HCT116 (cell line): ENCODE results near the gene LIPN. TPM values are rescaled to one million over a fixed set of nuclear protein-coding genes. Genes with fewer than 3 reads are reported as not detected.

Experiments used
- ATAC-seq: fragments of 200-7000 bp; cut with Tn5 transposase; 2 replicates; pipeline ENCODE4 v1.9.1; 2020; ENCODE audit warnings: mild to moderate bottlenecking, moderate library complexity
- BruUV-seq: library from RNA; stranded (reverse); fragments of 400-500 nt; replicated peaks from 2 replicates; lab custom pipeline; 2021; lab: Mats Ljungman, UMichigan
- CTCF ChIA-PET: fragments of 300-600 bp; sonication (Branson Sonifier 250); formaldehyde crosslinking; loops from one replicate; lab custom pipeline; 2021; ENCODE audit warnings: antibody characterized with exemption; lab: Charles Lee
- POLR2A ChIA-PET: fragments of 300-600, 350-600 bp; sonication (Branson Sonifier 250); formaldehyde crosslinking; loops from one replicate; lab custom pipeline; 2021; ENCODE audit warnings: antibody characterized with exemption; lab: Charles Lee
- RAD21 ChIA-PET, 2 experiments: fragments of 300-600 bp; sonication (Branson Sonifier 250); formaldehyde crosslinking; loops; one replicate each; lab custom pipeline; 2023; ENCODE audit warnings: low total read pairs in 2 of 2; ENCODE audit not compliant: uncharacterized antibody in 2 of 2, unreplicated experiment in 2 of 2, low non-redundant PET in 1 of 2; lab: Charles Lee
- DNase-seq: peaks from one replicate; pipeline ENCODE4 v3.0.0-alpha.2; 2010; ENCODE audit warnings: low read depth, low spot score
- H2AFZ ChIP-seq: fragments of 200-600 bp; shearing (Covaris generic), sonication (generic); 2 replicates; pipeline ENCODE4 v1.6.1; 2017; ENCODE audit warnings: low read depth, mixed run types, mixed read lengths, antibody characterized with exemption, low read length; ENCODE audit not compliant: poor library complexity, severe bottlenecking
- H3K27ac ChIP-seq: 2 replicates; pipeline ENCODE4 v1.5.1; 2012; ENCODE audit warnings: low read depth, low read length
- H3K27me3 ChIP-seq: fragments of 200-600 bp; sonication (generic); 2 replicates; pipeline ENCODE4 v1.6.1; 2016; ENCODE audit warnings: mixed run types, low read length, mixed read lengths; ENCODE audit not compliant: insufficient read depth
- H3K36me3 ChIP-seq, 2 experiments: fragments of 200-500 bp in 1 of 2; fragments of 200-600 bp in 1 of 2; sonication (Bioruptor generic) in 1 of 2; sonication (generic) in 1 of 2; 2 replicates each; pipeline versions ENCODE4 v1.5.1 to v1.6.1; 2014 to 2016; ENCODE audit warnings: low read length in 2 of 2, inconsistent platforms in 1 of 2, mixed read lengths in 1 of 2, mixed run types in 1 of 2; ENCODE audit not compliant: insufficient read depth in 2 of 2, control insufficient read depth in 1 of 2
- H3K4me1 ChIP-seq, 2 experiments: fragments of 200-600 bp in 1 of 2; sonication (generic) in 1 of 2; 2 replicates each; pipeline versions ENCODE4 v1.5.1 to v1.6.1; 2012 to 2017; ENCODE audit warnings: low read length in 2 of 2, inconsistent platforms in 1 of 2, mild to moderate bottlenecking in 1 of 2, mixed read lengths in 1 of 2, mixed run types in 1 of 2, moderate library complexity in 1 of 2; ENCODE audit not compliant: insufficient read depth in 2 of 2, control insufficient read depth in 1 of 2
- H3K4me2 ChIP-seq: fragments of 200-600 bp; sonication (generic); 2 replicates; pipeline ENCODE4 v1.6.1; 2017; ENCODE audit warnings: mixed run types, low read length, mixed read lengths
- H3K4me3 ChIP-seq, 2 experiments: fragments of 200-600 bp in 1 of 2; sonication (generic) in 1 of 2; replicated peaks in 1 of 2; 2 replicates each; pipeline ENCODE4 v1.5.1; 2011 to 2016; ENCODE audit warnings: low read length in 2 of 2, control low read depth in 1 of 2, low read depth in 1 of 2, mild to moderate bottlenecking in 1 of 2, mixed read lengths in 1 of 2, mixed run types in 1 of 2
- H3K79me2 ChIP-seq: fragments of 200-600 bp; sonication (generic); 2 replicates; pipeline ENCODE4 v1.6.1; 2017; ENCODE audit warnings: mild to moderate bottlenecking, mixed run types, low read length, moderate library complexity, mixed read lengths; ENCODE audit not compliant: insufficient read depth
- H3K9ac ChIP-seq: fragments of 200-600 bp; sonication (generic); 2 replicates; pipeline ENCODE4 v1.6.1; 2016; ENCODE audit warnings: low read length, mixed read lengths
- H3K9me2 ChIP-seq: fragments of 200-600 bp; sonication (generic), shearing (Covaris generic); 2 replicates; pipeline ENCODE4 v1.6.1; 2017; ENCODE audit warnings: mixed run types, mild to moderate bottlenecking, moderate library complexity; ENCODE audit not compliant: insufficient read depth
- H3K9me3 ChIP-seq, 2 experiments: fragments of 200-500 bp in 1 of 2; fragments of 200-600 bp in 1 of 2; sonication (Bioruptor generic) in 1 of 2; sonication (generic) in 1 of 2; 2 replicates each; pipeline ENCODE4 v1.6.1; 2014 to 2017; ENCODE audit warnings: low read length in 2 of 2, mixed read lengths in 2 of 2, inconsistent platforms in 1 of 2, low read depth in 1 of 2, mild to moderate bottlenecking in 1 of 2, mixed run types in 1 of 2, moderate library complexity in 1 of 2; ENCODE audit not compliant: control insufficient read depth in 1 of 2, insufficient read depth in 1 of 2
- H4K20me1 ChIP-seq: fragments of 200-600 bp; sonication (generic), shearing (Covaris generic); 2 replicates; pipeline ENCODE4 v1.6.1; 2017; ENCODE audit warnings: mixed run types, mild to moderate bottlenecking, moderate library complexity; ENCODE audit not compliant: insufficient read depth
- CBX3 ChIP-seq: IDR thresholded peaks from 2 replicates; pipeline ENCODE4 v1.6.1; 2012; ENCODE audit warnings: low read depth
- CEBPB ChIP-seq: IDR thresholded peaks from 2 replicates; pipeline ENCODE4 v1.6.1; 2012; ENCODE audit warnings: low read depth
- EGR1 ChIP-seq: IDR thresholded peaks from 2 replicates; pipeline ENCODE4 v1.6.1; 2012; ENCODE audit warnings: low read depth
- ELF1 ChIP-seq: IDR thresholded peaks from 2 replicates; pipeline ENCODE4 v1.6.1; 2012; ENCODE audit warnings: low read depth, borderline replicate concordance
- EZH2phosphoT487 ChIP-seq: fragments of 200-600 bp; IDR thresholded peaks from 2 replicates; pipeline ENCODE4 v1.6.1; 2018; ENCODE audit warnings: antibody characterized with exemption, borderline replicate concordance
- FOSL1 ChIP-seq: IDR thresholded peaks from 2 replicates; pipeline ENCODE4 v1.6.1; 2012; ENCODE audit warnings: low read depth
- JUND ChIP-seq: IDR thresholded peaks from 2 replicates; pipeline ENCODE4 v1.6.1; 2012
- POLR2A ChIP-seq: IDR thresholded peaks from 2 replicates; pipeline ENCODE4 v1.7.0; 2011; ENCODE audit warnings: borderline replicate concordance; ENCODE audit not compliant: insufficient read depth, insufficient read length; ENCODE audit errors: extremely low read depth
- SRF ChIP-seq: IDR thresholded peaks from 2 replicates; pipeline ENCODE4 v1.6.1; 2012; ENCODE audit warnings: low read depth
- YY1 ChIP-seq: IDR thresholded peaks from 2 replicates; pipeline ENCODE4 v1.6.1; 2011; ENCODE audit warnings: low read length, low read depth, moderate library complexity, mild to moderate bottlenecking; ENCODE audit not compliant: insufficient replicate concordance; ENCODE audit errors: extremely low read depth
- ZNF274 ChIP-seq: fragments of 200-500 bp; sonication (Bioruptor generic); IDR thresholded peaks from 2 replicates; pipeline ENCODE4 v1.6.1; 2014; ENCODE audit warnings: mild to moderate bottlenecking, low read depth, low read length, inconsistent platforms
- intact Hi-C: fragments of 100-400 bp; cut with micrococcal nuclease; formaldehyde crosslinking; loops from 2 replicates; pipeline ENCODE4 v1.10.0; 2022
- total RNA-seq: library from RNA; stranded (reverse); gene quantifications from one replicate; pipeline ENCODE4 v1.2.1, GENCODE V29; 2021; ENCODE audit not compliant: unreplicated experiment
- TF ChIP-seq, protein P1 (sequence below): IDR thresholded peaks from 2 replicates; pipeline ENCODE4 v1.6.1; 2012
- TF ChIP-seq, protein P2 (sequence below), 3 experiments: fragments of 200-600 bp in 1 of 3; sonication (generic) in 1 of 3; IDR thresholded peaks in 2 of 3; conservative IDR thresholded peaks in 1 of 3; 2 replicates each; pipeline ENCODE4 v1.5.1; 2012 to 2017; ENCODE audit warnings: low read depth in 2 of 3, low read length in 2 of 3, antibody characterized with exemption in 1 of 3, borderline replicate concordance in 1 of 3, control low read depth in 1 of 3, mild to moderate bottlenecking in 1 of 3, mixed read lengths in 1 of 3, mixed run types in 1 of 3, moderate library complexity in 1 of 3; ENCODE audit not compliant: insufficient read depth in 1 of 3

LIPN gene
- total RNA-seq, 1 experiment from 2014 or later: not detected

DNA sequence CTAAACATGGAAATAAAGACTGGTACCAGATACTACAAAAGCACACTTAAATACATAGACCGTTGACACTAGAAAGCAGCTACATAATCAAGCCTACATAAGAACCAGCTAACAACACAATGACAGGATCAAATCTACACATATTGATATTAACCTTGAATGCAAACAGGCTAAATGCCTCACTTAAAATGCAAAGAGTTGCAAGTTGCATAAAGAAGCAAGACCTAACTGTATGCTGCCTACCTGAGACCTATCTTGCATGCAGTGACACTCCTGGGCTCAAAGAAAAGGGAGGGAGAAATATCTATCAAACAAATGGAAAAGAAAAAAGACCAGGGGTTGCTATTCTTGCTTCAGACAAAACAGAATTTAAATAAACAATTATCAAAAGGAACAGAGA lies 14.2 kb upstream of the LIPN start:
- Histone ChIP-seq H3K4me3 (no peak overlapping the region), H4K20me1 (no peaks in the 10 kb centered on the region), H3K9ac (no peak overlapping the region), H2AFZ (no peak overlapping the region), H3K4me2 (no peak overlapping the region), H3K9me2 (no peaks in the 10 kb centered on the region), H3K79me2 (no peaks in the 10 kb centered on the region), H3K27ac (no peak overlapping the region), H3K4me1 (no peaks in the 10 kb centered on the region), H3K36me3 (no peaks in the 10 kb centered on the region), H3K9me3 (no peaks in the 10 kb centered on the region), H3K27me3 (no peaks in the 10 kb centered on the region)
- TF ChIP-seq CEBPB: no peak
- TF ChIP-seq EZH2phosphoT487: no peak
- TF ChIP-seq YY1: no peak
- TF ChIP-seq ELF1: no peak
- TF ChIP-seq ZNF274: no peak
- TF ChIP-seq, protein P1, sequence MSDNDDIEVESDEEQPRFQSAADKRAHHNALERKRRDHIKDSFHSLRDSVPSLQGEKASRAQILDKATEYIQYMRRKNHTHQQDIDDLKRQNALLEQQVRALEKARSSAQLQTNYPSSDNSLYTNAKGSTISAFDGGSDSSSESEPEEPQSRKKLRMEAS: no peak
- TF ChIP-seq CBX3: no peak
- TF ChIP-seq JUND: no peak
- TF ChIP-seq EGR1: no peak
- no peak for TF ChIP-seq POLR2A
- no peak for TF ChIP-seq FOSL1
- TF ChIP-seq SRF: no peak
- TF ChIP-seq, protein P2, sequence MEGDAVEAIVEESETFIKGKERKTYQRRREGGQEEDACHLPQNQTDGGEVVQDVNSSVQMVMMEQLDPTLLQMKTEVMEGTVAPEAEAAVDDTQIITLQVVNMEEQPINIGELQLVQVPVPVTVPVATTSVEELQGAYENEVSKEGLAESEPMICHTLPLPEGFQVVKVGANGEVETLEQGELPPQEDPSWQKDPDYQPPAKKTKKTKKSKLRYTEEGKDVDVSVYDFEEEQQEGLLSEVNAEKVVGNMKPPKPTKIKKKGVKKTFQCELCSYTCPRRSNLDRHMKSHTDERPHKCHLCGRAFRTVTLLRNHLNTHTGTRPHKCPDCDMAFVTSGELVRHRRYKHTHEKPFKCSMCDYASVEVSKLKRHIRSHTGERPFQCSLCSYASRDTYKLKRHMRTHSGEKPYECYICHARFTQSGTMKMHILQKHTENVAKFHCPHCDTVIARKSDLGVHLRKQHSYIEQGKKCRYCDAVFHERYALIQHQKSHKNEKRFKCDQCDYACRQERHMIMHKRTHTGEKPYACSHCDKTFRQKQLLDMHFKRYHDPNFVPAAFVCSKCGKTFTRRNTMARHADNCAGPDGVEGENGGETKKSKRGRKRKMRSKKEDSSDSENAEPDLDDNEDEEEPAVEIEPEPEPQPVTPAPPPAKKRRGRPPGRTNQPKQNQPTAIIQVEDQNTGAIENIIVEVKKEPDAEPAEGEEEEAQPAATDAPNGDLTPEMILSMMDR (IDR thresholded peaks at IDR 0.05 in 2 of 3, conservative IDR thresholded peaks at IDR 0.05 in 1 of 3; ENCODE audit: borderline replicate concordance in 1 of 3, insufficient read depth in 1 of 3, low read depth in 2 of 3, low read length in 2 of 3): no peak
- ATAC-seq: no peak
- ChIA-PET RAD21 (no interaction called here), POLR2A (no interaction called here), CTCF (no interaction called here)
- no peak for DNase-seq
- intact Hi-C loops: no loop called here
- no TSS peak for BruUV-seq
